ENCODE results near the gene LSMEM2. TPM values are rescaled to one million over a fixed set of nuclear protein-coding genes. Genes with fewer than 3 reads are reported as not detected.
"Not testable (repeated sequence)": the region's sequence is repeated elsewhere in the genome, so short reads cannot be mapped to it uniquely, and the experiment has no call there.

Gene LSMEM2
- polyA plus RNA-seq (2013, experiment 1 of 2; ENCODE audit: insufficient read length) = not detected
- 0.22 TPM for polyA plus RNA-seq (2013, experiment 2 of 2; ENCODE audit: insufficient read length)

DNA sequence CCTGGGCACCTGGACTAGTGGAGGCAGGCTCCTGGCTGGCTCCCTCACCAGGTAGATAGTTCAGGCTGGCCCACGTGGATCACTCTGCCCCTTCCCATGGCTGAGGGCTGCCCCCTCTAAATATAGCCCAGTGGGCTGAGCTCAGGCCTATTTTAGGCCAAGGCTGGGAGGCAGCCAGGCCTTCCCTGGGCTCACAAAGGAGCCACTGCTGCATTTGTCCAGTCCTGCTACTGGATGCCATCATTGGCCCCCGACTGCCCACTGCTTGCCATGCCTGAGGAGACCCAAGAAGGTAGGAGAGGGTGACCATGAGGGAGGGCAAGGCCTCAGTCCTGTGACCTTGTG is at the start of gene LSMEM2:
TSS of gene LSMEM2 (plus strand) at position 208 of the 345 bp plus-strand sequence. CDS start at position 235, 27 bp downstream.
- no peak for DNase-seq

DNA sequence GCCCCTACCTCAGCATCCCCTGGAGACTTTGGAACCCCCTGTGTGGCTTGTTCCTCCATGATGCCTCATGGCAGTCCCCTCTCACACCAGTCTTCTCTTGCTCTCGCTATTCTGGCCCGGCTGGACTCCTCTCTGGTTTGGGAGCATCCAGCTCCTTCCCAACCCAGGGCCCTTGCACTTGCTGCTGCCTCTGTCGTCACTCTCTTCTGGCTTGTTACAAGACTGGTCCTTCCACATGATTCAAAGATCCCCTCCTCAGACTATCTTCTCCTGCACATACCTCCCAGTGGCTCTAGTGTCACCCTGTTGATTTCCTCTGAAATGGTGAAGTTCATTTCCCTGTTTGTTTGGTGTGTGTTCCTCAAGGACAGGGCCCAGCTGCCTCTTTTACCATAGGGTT is 49.4 kb upstream of the LSMEM2 start:
- no peak for DNase-seq

GRCh38 chr3:50230104-50230793 is 48.6 kb upstream of the LSMEM2 start:
- no peak for DNase-seq

GRCh38 chr3:50230794-50231125 is 48.1 kb upstream of the LSMEM2 start:
- DNase-seq = no peak

GRCh38 chr3:50231581-50231980 is 47.3 kb upstream of the LSMEM2 start:
- no peak for DNase-seq

- DNase-seq = no peak
These were observed 46.6 kb upstream of the LSMEM2 start for GRCh38 chr3:50232303-50232702.

- no peak for DNase-seq
These were observed 45.7 kb upstream of the LSMEM2 start for GRCh38 chr3:50233176-50233575.

GRCh38 chr3:50235716-50236483 is 43.0 kb upstream of the LSMEM2 start, which contains the start of gene GNAI2:
Gene GNAI2, plus strand, starts transcription at chr3:50236204. Its CDS starts 132 bp downstream, at chr3:50236336.
- peak; percentile 99 for DNase-seq

DNA sequence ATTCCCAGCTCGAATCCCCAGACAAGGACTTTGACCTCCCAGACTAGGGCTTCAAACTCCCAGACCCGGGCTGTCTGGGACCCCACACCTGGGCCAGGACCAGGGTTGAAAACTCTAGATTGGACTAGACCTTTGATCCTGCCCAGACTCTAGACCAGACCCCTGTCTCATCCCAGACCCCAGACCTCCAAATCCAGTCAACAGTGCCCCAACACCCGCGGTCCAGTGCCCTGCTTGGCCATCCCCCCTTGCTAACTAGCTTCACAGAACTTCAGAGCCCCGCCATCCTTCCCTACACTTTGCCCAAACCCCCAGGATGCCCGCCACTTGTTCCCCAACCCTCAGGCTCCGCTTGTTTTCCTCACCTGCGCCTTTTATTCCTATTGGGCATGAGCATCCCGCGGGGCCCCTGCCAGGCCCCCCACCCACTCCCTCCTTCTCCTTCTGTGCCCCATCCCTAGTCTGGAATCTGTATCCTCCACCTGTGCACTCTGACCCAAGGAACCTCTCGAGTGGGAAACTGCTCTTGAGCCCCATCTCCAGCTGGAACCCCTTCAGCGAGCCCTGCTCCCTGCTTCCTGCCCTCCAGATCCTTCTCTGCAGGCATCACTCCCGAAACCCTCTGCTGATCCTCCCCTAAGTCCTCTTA is 42.3 kb upstream of the LSMEM2 start:
- DNase-seq = no peak

- peak; percentile 62 for DNase-seq
These were observed 41.7 kb upstream of the LSMEM2 start for GRCh38 chr3:50237133-50237651.

- peak; percentile 91 for DNase-seq
These were observed 40.9 kb upstream of the LSMEM2 start for GRCh38 chr3:50237754-50238548.

GRCh38 chr3:50238549-50239026 is 40.3 kb upstream of the LSMEM2 start:
- DNase-seq = peak; percentile 32

GRCh38 chr3:50239649-50240048 is 39.2 kb upstream of the LSMEM2 start:
- no peak for DNase-seq

DNA sequence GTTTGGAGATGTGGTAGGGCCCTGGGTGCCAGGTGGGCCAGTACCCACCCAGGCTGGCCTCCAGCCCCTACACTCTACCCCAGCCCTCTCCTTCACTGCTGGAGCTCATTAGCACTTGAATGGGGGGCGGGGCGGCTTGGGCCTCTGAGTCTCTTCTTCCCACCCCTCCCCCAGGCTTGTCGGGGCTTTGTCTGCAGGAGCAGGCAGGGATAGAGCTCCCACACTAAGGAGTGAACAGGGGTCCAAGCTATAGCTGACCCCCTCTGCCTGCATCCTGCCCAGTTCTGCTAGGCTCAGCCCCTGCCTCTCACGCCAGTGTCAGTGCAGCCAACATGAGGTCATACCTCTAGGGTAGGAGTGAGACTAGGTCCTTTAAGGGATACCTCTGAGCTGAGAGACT is 37.7 kb upstream of the LSMEM2 start:
- DNase-seq = no peak

DNA sequence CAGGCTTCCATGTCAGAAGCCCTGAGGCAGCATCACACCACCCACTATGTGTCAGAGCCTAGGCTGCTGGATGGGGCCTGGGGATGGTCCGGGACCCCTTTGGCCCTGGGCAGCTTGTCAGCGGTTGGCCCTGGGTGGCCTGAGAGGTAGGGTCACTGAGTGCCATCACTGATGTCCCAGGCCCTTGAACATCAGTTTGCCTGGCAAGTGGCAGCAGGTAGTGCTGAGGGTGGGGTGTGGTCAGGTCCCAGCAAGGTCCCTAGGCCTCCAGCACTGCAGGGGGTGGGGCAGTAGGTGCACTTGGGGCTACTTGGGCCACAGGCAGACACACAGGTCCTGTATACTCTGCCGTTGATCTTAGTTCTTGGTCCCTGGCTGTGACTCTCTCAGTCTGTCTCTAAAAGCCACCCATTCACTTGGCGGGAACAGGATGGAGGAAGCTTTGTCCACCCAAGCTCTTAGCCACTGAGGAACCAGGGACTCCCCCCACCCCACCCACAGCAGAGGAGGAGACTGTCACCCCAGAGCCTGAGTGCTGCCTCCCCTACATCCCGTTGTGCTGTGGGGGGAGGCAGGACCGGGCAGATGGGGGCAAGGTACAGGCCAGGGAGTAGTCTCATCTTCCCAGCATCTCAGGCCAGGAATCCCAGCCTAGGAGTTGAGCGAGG is 37.0 kb upstream of the LSMEM2 start:
- no peak for DNase-seq

GRCh38 chr3:50242381-50242770 is 36.5 kb upstream of the LSMEM2 start:
- no peak for DNase-seq

DNA sequence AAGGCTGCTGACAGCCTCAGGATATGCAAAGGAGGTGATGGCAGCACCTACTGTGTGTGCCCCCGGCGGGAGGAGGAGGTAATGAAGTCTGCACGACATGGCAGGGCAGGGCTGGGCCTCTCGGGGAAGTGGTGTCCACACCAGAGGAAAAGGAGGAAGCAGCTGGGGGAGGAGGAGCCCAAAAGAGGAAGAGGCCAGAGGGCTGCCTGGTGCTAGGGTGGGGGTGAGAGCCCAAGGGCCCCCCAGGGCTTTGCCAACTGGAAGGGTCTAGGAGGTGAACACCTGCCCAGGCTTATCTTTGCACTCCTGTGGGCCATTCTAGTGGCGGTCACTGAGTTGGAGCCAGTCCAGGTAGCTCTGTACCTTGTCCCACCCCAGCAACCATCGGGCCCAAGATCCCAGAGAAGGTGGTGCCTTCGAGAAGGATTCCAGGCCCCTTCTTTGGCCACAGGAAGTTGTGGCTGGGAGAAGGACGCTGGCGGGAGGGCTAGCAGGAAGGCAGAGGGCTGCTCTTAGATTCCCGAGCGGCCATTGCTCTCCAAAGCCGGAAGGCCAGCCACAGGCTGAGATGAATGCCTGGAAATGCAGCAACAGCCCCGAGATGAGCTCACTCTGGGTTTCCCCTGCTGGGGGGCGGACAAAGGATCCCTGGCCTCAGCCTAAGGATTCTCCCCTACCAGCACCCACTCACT is 35.9 kb upstream of the LSMEM2 start:
- DNase-seq = peak; percentile 48

DNA sequence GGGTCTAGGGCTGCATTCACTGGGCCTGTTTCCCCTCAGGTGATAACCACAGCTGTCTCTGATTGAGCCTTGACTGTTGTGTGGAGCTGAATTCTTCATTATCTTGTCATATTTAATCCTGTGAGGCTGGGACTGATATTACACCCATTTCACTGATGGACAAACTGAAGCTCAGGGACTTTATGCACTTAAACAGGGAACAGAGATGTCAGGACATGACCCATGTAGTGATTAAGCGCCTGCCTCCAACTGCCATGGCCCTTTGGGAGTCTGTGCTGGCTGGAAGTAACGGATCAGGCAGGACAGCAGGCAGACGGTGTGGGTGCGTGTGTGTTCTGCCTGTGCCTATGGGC is 35.4 kb upstream of the LSMEM2 start:
- no peak for DNase-seq

DNA sequence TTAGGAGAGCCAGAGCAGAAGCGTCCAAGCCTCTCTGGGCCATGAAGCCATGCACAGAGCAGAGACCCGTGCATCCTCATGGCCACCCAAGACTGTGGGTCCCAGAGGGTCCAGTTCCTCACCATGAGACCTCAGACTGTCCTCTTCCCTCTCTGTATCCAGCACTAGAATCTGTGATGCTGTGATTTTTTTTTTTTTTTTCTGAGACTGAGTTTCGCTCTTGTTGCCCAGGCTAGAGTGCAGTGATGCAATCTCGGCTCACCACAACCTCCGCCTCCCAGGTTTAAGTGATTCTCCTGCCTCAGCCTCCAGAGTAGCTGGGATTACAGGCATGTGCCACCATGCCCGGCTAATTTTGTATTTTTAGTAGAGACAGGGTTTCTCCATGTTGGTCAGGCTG is 34.1 kb upstream of the LSMEM2 start:
- not testable (repeated sequence) for DNase-seq

GRCh38 chr3:50245251-50245745 is 33.6 kb upstream of the LSMEM2 start:
- no peak for DNase-seq
